Activated CD4-positive, alpha-beta T cell treated with anti-CD3 and anti-CD28 coated beads, Interleukin-2, amount 50 U/mL, for 16 hours (primary cell): Measurements from ENCODE around the gene CLIC5.

Source experiments
- DNase-seq: peaks from one replicate; pipeline ENCODE4 v3.0.0-alpha.2; 2020

Gene CLIC5

DNA sequence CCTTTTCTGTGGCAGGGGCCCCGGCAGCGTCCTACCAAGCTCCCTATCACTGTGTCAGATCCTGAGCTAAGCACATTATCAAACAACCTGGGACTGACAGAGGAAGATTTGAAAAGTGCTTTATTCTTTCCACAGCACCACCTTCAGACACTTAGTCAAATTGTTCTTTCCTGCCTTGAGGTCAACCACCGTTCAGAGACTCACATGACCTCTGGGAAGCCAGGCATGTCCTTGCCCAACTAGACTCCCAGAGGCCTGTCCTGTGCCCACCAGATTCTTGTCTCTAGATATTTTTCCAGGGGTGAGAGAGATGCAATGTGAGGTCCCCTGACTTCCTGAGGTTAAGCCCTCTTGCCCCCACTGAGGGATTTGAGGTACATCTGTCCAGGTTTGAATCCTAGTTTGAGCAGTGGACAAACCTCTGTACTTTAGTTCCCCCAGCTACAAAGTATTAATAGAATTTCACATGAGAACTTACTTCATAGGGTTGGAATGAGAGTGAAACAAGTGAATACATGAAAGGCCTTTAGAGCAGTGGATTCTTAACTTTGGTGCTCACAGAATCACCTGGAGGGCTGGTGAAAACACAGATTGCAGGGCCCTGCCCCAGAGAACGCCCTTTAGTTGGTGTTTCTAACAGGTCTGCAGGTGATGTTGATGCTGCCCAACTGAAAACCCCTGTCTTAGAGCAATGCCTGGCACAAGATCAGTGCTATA, 179.8 kb downstream of the CLIC5 start:
- DNase-seq = peak; percentile 73

GRCh38 chr6:45832063-45832462, 183.6 kb downstream of the CLIC5 start:
- peak; percentile 35 for DNase-seq
